Spleen (tissue), 11 donors: ENCODE measurements around the gene BBS12. TPM values are rescaled to one million over a fixed set of nuclear protein-coding genes. Genes with fewer than 3 reads are reported as not detected.

Experiments
- DNase-seq: peaks from one replicate; pipeline ENCODE4 v3.0.0-alpha.2; 2020
- H3K27ac ChIP-seq, 8 donors: fragments of 200-600 bp; sonication (generic) in 7 of 8; 1 replicate in 4 of 8; 2 replicates in 4 of 8; pipeline versions ENCODE4 v1.5.0 to v1.8.0; 2016 to 2021; ENCODE audit warnings: inconsistent platforms in 4 of 8, mild to moderate bottlenecking in 4 of 8, moderate library complexity in 1 of 8
- H3K27me3 ChIP-seq, 7 donors: fragments of 200-600 bp; sonication (generic) in 6 of 7; replicated peaks in 1 of 7; 1 replicate in 4 of 7; 2 replicates in 3 of 7; pipeline versions ENCODE4 v1.5.0 to v1.8.0; 2016 to 2021; ENCODE audit warnings: inconsistent platforms in 3 of 7, mild to moderate bottlenecking in 1 of 7
- H3K36me3 ChIP-seq, 6 donors: fragments of 200-600 bp; sonication (generic) in 5 of 6; 1 replicate in 4 of 6; 2 replicates in 2 of 6; pipeline versions ENCODE4 v1.5.0 to v1.8.0; 2016 to 2021; ENCODE audit warnings: inconsistent platforms in 2 of 6
- H3K4me1 ChIP-seq, 6 donors: fragments of 200-600 bp; sonication (generic) in 5 of 6; 1 replicate in 3 of 6; 2 replicates in 3 of 6; pipeline versions ENCODE4 v1.5.0 to v1.8.0; 2016 to 2021; ENCODE audit warnings: inconsistent platforms in 3 of 6
- H3K4me3 ChIP-seq, 8 donors: fragments of 200-600 bp; sonication (generic) in 7 of 8; 1 replicate in 4 of 8; 2 replicates in 4 of 8; pipeline versions ENCODE4 v1.5.0 to v1.8.0; 2016 to 2021; ENCODE audit warnings: inconsistent platforms in 4 of 8, mild to moderate bottlenecking in 4 of 8, moderate library complexity in 2 of 8
- H3K9me3 ChIP-seq, 8 donors: fragments of 200-600 bp; sonication (generic) in 7 of 8; 1 replicate in 4 of 8; 2 replicates in 4 of 8; pipeline versions ENCODE4 v1.5.0 to v1.8.0; 2016 to 2021; ENCODE audit warnings: inconsistent platforms in 4 of 8
- POLR2A ChIP-seq, 3 donors: fragments of 450-650 bp; IDR thresholded peaks; one replicate each; pipeline ENCODE4 v1.5.1; 2017; ENCODE audit warnings: antibody characterized with exemption in 3 of 3, mild to moderate bottlenecking in 1 of 3
- POLR2AphosphoS5 ChIP-seq, 3 donors: sonication (generic); formaldehyde crosslinking; IDR thresholded peaks; one replicate each; pipeline ENCODE4 v1.5.1; 2017; ENCODE audit warnings: antibody characterized with exemption in 3 of 3
- WGBS, 5 donors: extraction: QIAGEN DNeasy Blood & Tissue Kit in 3 of 5; methylation state at CpG; one replicate each; pipeline versions ENCODE4 v1.1.5 to v1.1.7; 2013 to 2018; 5-methylcytosine and 5-hydroxymethylcytosine counted together
- intact Hi-C: fragments of 100-400 bp; cut with DNase I; formaldehyde crosslinking; loops from one replicate; pipeline ENCODE4 v1.15.0; 2023; ENCODE audit warnings: low total_unique reads
- polyA plus RNA-seq, 3 donors: library from polyadenylated mRNA; stranded (reverse); fragments of 200-250 nt; gene quantifications; one replicate each; pipeline ENCODE4 v1.2.1, GENCODE V29; 2013
- total RNA-seq, 7 donors: library from RNA; depleted of rRNA in 3 of 7; stranded (reverse); fragments of >200 nt in 3 of 7; fragmentation: NEBNext Ultra II Directional in 4 of 7; extraction: Animal tissue kit (Norgen Biotek cat#: 25700) in 4 of 7; gene quantifications; one replicate each; pipeline versions ENCODE4 v1.1.0 to v1.2.1, GENCODE V29; 2016 to 2021
- TF ChIP-seq, protein P1 (sequence below), 11 experiments: fragments of 200-600 bp in 7 of 11; fragments of 450-650 bp in 4 of 11; sonication (generic) in 4 of 11; IDR thresholded peaks in 8 of 11; conservative IDR thresholded peaks in 3 of 11; 1 replicate in 7 of 11; 2 replicates in 4 of 11; pipeline versions ENCODE4 v1.4.0 to v1.8.0; 2016 to 2021; ENCODE audit warnings: antibody characterized with exemption in 11 of 11, inconsistent platforms in 4 of 11, mild to moderate bottlenecking in 1 of 11
- donor health status: healthy with polysubstance abuse.
- donor health status: DM: no; HTN: no; CAD: no; lungs with moderate emphysema.
- donor health status: DM: no; HTN: no; CAD: no.
- donor health status: Bipolar disorder and iron deficiency.
- donor health status: healthy.
- donor health status: DM: no; HTN: no; CAD: no.
- donor health status: DM: yes; HTN: yes; CAD: no.

BBS12 gene
- total and polyA plus RNA-seq, 10 donors = 0.91 to 4.4 (median 2.7) TPM

DNA sequence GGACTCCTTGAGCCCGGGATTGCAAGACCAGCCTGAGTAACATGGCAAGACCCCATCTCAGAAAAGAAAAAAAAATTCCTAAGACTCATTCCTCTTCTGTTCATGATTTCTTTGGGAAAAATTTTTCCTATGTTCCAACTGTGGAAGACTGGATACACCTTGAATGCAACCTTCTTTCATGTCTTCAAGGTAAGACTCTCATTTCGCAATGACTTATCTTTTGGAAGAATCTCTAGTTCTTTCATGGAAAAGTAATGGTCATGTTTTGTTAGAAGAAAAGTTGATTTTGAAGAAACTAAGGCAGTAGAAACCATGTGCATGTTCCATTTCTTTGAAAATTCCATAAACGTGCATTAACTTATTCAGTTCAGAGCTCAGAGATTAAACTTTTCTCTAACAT, 26.0 kb upstream of the BBS12 start:
- no peak overlapping the region for H3K27ac ChIP-seq
- H3K27me3 ChIP-seq = peaks cover 0 to 11% (median 0%) of the 10 kb centered on the region in 7 donors
- TF ChIP-seq POLR2A (IDR thresholded peaks at IDR 0.05) (no peak), POLR2AphosphoS5 (IDR thresholded peaks at IDR 0.05) (no peak)
- TF ChIP-seq, protein P1, sequence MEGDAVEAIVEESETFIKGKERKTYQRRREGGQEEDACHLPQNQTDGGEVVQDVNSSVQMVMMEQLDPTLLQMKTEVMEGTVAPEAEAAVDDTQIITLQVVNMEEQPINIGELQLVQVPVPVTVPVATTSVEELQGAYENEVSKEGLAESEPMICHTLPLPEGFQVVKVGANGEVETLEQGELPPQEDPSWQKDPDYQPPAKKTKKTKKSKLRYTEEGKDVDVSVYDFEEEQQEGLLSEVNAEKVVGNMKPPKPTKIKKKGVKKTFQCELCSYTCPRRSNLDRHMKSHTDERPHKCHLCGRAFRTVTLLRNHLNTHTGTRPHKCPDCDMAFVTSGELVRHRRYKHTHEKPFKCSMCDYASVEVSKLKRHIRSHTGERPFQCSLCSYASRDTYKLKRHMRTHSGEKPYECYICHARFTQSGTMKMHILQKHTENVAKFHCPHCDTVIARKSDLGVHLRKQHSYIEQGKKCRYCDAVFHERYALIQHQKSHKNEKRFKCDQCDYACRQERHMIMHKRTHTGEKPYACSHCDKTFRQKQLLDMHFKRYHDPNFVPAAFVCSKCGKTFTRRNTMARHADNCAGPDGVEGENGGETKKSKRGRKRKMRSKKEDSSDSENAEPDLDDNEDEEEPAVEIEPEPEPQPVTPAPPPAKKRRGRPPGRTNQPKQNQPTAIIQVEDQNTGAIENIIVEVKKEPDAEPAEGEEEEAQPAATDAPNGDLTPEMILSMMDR (IDR thresholded peaks at IDR 0.05 in 8 of 11, conservative IDR thresholded peaks at IDR 0.05 in 3 of 11) = no peak
- H3K4me3 ChIP-seq = no peak overlapping the region
- no peaks in the 10 kb centered on the region for H3K36me3 ChIP-seq
- intact Hi-C loops = no loop called here
- no peaks in the 10 kb centered on the region for H3K4me1 ChIP-seq
- 88 to 97% (median 94%) methylated on average over 3 of the region's 3 CpGs for WGBS, 5 donors
- no peak for DNase-seq
- no peaks in the 10 kb centered on the region for H3K9me3 ChIP-seq

DNA sequence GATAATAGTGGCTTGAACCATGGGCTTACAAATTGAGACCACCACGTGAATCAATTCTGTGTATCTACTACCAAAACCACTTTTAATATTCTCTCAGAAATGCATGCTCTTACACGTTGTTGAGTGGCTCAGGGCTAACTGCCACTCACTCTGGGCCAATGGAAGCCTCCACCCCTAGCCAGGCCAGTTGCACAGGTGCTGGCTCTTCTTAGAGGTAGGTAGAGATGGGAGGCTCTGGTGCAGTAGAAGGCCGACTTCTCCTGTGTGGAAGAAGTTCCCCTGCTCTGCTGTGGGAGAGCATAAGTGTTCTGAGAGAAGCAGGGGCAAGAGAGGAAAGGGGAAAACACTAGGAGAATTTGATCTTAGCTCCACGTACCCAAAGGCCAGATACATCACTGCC, 25.0 kb upstream of the BBS12 start:
- intact Hi-C loops = no loop called here
- 74 to 84% (median 81%) methylated on average over 4 of the region's 4 CpGs for WGBS, 5 donors
- H3K4me3 ChIP-seq = no peak overlapping the region
- DNase-seq = no peak
- H3K4me1 ChIP-seq = no peaks in the 10 kb centered on the region
- no peaks in the 10 kb centered on the region for H3K9me3 ChIP-seq
- H3K36me3 ChIP-seq = no peaks in the 10 kb centered on the region
- H3K27ac ChIP-seq = no peak overlapping the region
- TF ChIP-seq, protein P1 (IDR thresholded peaks at IDR 0.05 in 8 of 11, conservative IDR thresholded peaks at IDR 0.05 in 3 of 11) = no peak
- TF ChIP-seq POLR2AphosphoS5 (IDR thresholded peaks at IDR 0.05) (no peak), POLR2A (IDR thresholded peaks at IDR 0.05) (no peak)
- peaks cover 0 to 11% (median 0%) of the 10 kb centered on the region in 7 donors for H3K27me3 ChIP-seq

DNA sequence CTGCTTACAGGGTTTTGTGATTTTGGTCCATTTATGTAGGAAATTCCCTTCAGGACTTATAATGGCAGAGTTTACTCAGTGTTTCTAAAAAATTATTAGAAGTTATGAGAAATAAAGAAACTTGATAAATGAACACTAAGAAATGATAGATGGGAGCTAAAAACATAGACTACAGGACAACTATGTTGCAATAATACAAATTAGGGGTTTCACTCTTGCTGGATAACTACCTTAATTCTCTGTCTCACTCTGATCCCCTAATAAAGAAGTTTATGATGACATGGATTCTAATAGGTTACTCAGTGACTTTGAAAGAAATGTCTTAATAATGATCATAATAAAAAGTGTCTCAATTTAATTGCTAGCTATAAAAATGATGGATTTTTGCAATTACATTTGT, 23.3 kb upstream of the BBS12 start:
- Histone ChIP-seq H3K9me3 (no peaks in the 10 kb centered on the region), H3K4me1 (no peaks in the 10 kb centered on the region), H3K27me3 (peaks cover 0 to 11% (median 0%) of the 10 kb centered on the region in 7 donors), H3K4me3 (no peak overlapping the region), H3K27ac (no peak overlapping the region), H3K36me3 (no peaks in the 10 kb centered on the region)
- TF ChIP-seq POLR2AphosphoS5 (IDR thresholded peaks at IDR 0.05) (no peak), POLR2A (IDR thresholded peaks at IDR 0.05) (no peak)
- TF ChIP-seq, protein P1 (IDR thresholded peaks at IDR 0.05 in 8 of 11, conservative IDR thresholded peaks at IDR 0.05 in 3 of 11) = no peak
- DNase-seq = no peak
- intact Hi-C loops = no loop called here

DNA sequence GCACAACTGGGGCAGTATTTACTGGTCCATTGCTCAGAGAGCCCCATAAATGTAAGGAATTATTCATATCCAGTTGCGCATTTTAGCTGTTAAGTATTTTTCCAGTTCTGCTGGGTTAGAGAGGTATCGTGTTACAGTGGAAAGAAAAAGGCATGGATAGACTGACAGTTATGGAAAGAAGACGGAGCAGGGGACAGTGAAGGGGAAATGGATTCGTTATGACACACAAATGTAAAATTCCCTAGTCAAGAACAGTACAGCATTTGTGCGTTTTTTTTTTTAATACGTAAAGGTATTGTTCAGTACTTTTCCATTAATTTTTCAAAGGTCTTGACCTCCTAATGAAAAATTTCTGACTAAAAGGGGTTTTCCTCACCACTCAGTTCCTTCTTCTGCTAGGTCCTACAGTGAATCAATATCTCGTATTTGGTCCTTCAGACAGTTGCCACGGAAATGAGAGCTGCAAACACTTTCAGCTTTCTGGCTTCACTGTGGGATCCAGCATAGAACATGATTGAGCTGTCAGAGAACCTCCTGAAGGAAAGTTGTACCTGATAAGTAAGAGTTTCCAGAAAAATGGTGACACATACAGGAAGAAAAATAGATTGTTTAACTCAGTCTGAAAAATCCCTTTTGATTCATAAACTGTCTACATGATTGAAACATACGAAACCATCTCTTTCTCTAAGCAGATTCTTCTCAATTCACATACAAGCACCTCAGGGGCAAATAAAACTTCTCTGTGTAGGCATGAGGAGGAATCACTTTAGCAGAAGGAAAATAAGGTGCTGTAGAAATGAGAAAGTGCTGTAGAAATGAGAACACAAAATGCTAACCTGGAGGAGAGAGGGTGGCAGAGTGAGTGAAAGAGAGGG, 21.8 kb upstream of the BBS12 start:
- DNase-seq = no peak
- WGBS, 5 donors = 63 to 76% (median 67%) methylated on average over 9 of the region's 9 CpGs
- no peaks in the 10 kb centered on the region for H3K9me3 ChIP-seq
- H3K27me3 ChIP-seq = peaks cover 0 to 11% (median 0%) of the 10 kb centered on the region in 7 donors
- intact Hi-C loops = loop anchor here (10.0 kb wide), 1 partner anchor 106 kb away; no protein-coding TSS in a partner anchor
- TF ChIP-seq POLR2AphosphoS5 (IDR thresholded peaks at IDR 0.05) = no peak
- TF ChIP-seq POLR2A (IDR thresholded peaks at IDR 0.05) = no peak
- TF ChIP-seq, protein P1 (IDR thresholded peaks at IDR 0.05 in 8 of 11, conservative IDR thresholded peaks at IDR 0.05 in 3 of 11) = no peak
- no peaks in the 10 kb centered on the region for H3K36me3 ChIP-seq
- no peaks in the 10 kb centered on the region for H3K4me1 ChIP-seq
- no peak overlapping the region for H3K27ac ChIP-seq
- no peak overlapping the region for H3K4me3 ChIP-seq
